K562 (cell line): ENCODE results near the gene C1orf21. TPM values are rescaled to one million over a fixed set of nuclear protein-coding genes. Genes with fewer than 3 reads are reported as not detected.

Experiments used
- ATAC-seq: fragments of 200-7000 bp; cut with Tn5 transposase; 3 replicates; pipeline ENCODE4 v1.9.1; 2020; ENCODE audit warnings: moderate library complexity
- BruUV-seq: library from RNA; stranded (reverse); fragments of 400-500 nt; replicated peaks from 2 replicates; lab custom pipeline; 2021; lab: Mats Ljungman, UMichigan
- CTCF ChIA-PET: fragments of 300-600 bp; formaldehyde crosslinking; extraction: SDS; loops from one replicate; lab custom pipeline; 2021; ENCODE audit warnings: low intra/inter-chr PET ratio; lab: Yijun Ruan, JAX
- POLR2A ChIA-PET: fragments of 300-600, 350-650 bp; sonication (Branson Sonifier 250); formaldehyde crosslinking; extraction: SDS; loops from one replicate; lab custom pipeline; 2021; ENCODE audit warnings: antibody characterized with exemption, inconsistent platforms; lab: Yijun Ruan, JAX
- DNase-seq, 4 experiments: peaks; one replicate each; pipeline versions ENCODE4 v3.0.0 to v3.0.0-alpha.2; 2011 to 2018; ENCODE audit warnings: low spot score in 3 of 4, mixed read lengths in 3 of 4; ENCODE audit errors: extremely low read depth in 1 of 4
- FAIRE-seq: peaks from 2 replicates; lab custom pipeline; 2011; peaks lifted over from hg19 to GRCh38; lab: Jason Lieb, UNC
- H2AFZ ChIP-seq: 2 replicates; pipeline ENCODE4 v1.6.0; 2011; ENCODE audit warnings: low read depth, low read length, control low read depth, inconsistent platforms
- H3K27ac ChIP-seq: fragments of 200-600 bp; 3 replicates; pipeline ENCODE4 v1.8.0; 2011; ENCODE audit warnings: low read depth, mild to moderate bottlenecking, control low read depth, inconsistent platforms, low read length, moderate library complexity, mixed read lengths; ENCODE audit errors: extremely low read depth
- H3K27me3 ChIP-seq, 2 experiments: fragments of 300-600 bp in 1 of 2; 2 replicates in 1 of 2; 3 replicates in 1 of 2; pipeline versions ENCODE4 v1.6.0 to v1.8.0; 2011; ENCODE audit warnings: inconsistent platforms in 2 of 2, low read length in 2 of 2, mild to moderate bottlenecking in 1 of 2, mixed read lengths in 1 of 2, moderate library complexity in 1 of 2; ENCODE audit not compliant: control insufficient read depth in 2 of 2, insufficient read depth in 2 of 2
- H3K36me3 ChIP-seq: fragments of 300-600 bp; 3 replicates; pipeline ENCODE4 v1.8.0; 2011; ENCODE audit warnings: mild to moderate bottlenecking, low read length, inconsistent platforms; ENCODE audit not compliant: control insufficient read depth, insufficient read depth
- H3K4me1 ChIP-seq, 2 experiments: fragments of 200-600 bp in 1 of 2; replicated peaks in 1 of 2; 2 replicates in 1 of 2; 3 replicates in 1 of 2; pipeline versions ENCODE4 v1.5.1 to v1.8.0; 2011; ENCODE audit warnings: inconsistent platforms in 2 of 2, low read length in 2 of 2, mild to moderate bottlenecking in 1 of 2, mixed read lengths in 1 of 2, moderate library complexity in 1 of 2; ENCODE audit not compliant: control insufficient read depth in 2 of 2, insufficient read depth in 2 of 2
- H3K4me2 ChIP-seq: 2 replicates; pipeline ENCODE4 v1.6.1; 2011; ENCODE audit warnings: low read length, control low read depth, inconsistent platforms, mixed read lengths; ENCODE audit not compliant: insufficient read depth
- H3K4me3 ChIP-seq: fragments of 200-600 bp; sonication (generic), shearing (Covaris generic); 2 replicates; pipeline ENCODE4 v1.5.1; 2016; ENCODE audit warnings: control low read depth, inconsistent platforms
- H3K79me2 ChIP-seq: fragments of 200-600 bp; 3 replicates; pipeline ENCODE4 v1.8.0; 2011; ENCODE audit warnings: low read length, inconsistent platforms; ENCODE audit not compliant: control insufficient read depth, insufficient read depth
- H3K9ac ChIP-seq, 2 experiments: 2 replicates each; pipeline versions ENCODE4 v1.6.0 to v1.6.1; 2011; ENCODE audit warnings: low read depth in 2 of 2, low read length in 2 of 2, control low read depth in 1 of 2, inconsistent platforms in 1 of 2, mild to moderate bottlenecking in 1 of 2, mixed read lengths in 1 of 2; ENCODE audit not compliant: insufficient read depth in 1 of 2
- H3K9me1 ChIP-seq: one replicate; pipeline ENCODE4 v1.6.0; 2011; ENCODE audit warnings: inconsistent platforms, mild to moderate bottlenecking, low read length, moderate library complexity; ENCODE audit not compliant: control insufficient read depth, insufficient read depth
- H3K9me3 ChIP-seq: replicated peaks from 2 replicates; pipeline ENCODE4 v1.5.1; 2011; ENCODE audit warnings: low read depth, low read length, inconsistent platforms; ENCODE audit not compliant: control insufficient read depth, insufficient read depth
- H4K20me1 ChIP-seq: replicated peaks from 2 replicates; pipeline ENCODE4 v1.6.1; 2011; ENCODE audit warnings: low read length, inconsistent platforms, mixed read lengths; ENCODE audit not compliant: control insufficient read depth, insufficient read depth
- CEBPG ChIP-seq, 3 experiments: fragments of 200-800 bp in 1 of 3; sonication (Bioruptor generic) in 1 of 3; sonication (generic) in 1 of 3; formaldehyde crosslinking in 1 of 3; IDR thresholded peaks in 2 of 3; conservative IDR thresholded peaks in 1 of 3; 2 replicates each; pipeline versions ENCODE4 v1.6.1 to v1.8.0; 2016 to 2022; ENCODE audit warnings: missing compliant biosample characterization in 2 of 3, missing genetic modification characterization in 2 of 3, mild to moderate bottlenecking in 1 of 3, missing genetic modification reagents in 1 of 3
- FOXJ3 ChIP-seq: sonication (generic); formaldehyde crosslinking; IDR thresholded peaks from 2 replicates; pipeline ENCODE4 v1.4.0; 2020; ENCODE audit warnings: mild to moderate bottlenecking, missing genetic modification reagents
- NFIC ChIP-seq: fragments of 450-650 bp; IDR thresholded peaks from 2 replicates; pipeline ENCODE4 v1.6.1; 2017; ENCODE audit warnings: mild to moderate bottlenecking, inconsistent platforms
- WGBS: fragments of 100-300 bp; shearing (Covaris generic); methylation state at CpG from one replicate; pipeline ENCODE4 v1.1.6; 2016; ENCODE audit warnings: low coverage, mixed read lengths; ENCODE audit not compliant: insufficient coverage; ENCODE audit errors: missing lambda C conversion rate; 5-methylcytosine and 5-hydroxymethylcytosine counted together
- in situ Hi-C: fragments of 300-500 bp; cut with MboI; formaldehyde crosslinking; loops from 4 replicates; pipeline ENCODE4 v1.15.0; 2018; ENCODE audit warnings: inconsistent platforms, mixed read lengths
- intact Hi-C: fragments of 100-400 bp; cut with micrococcal nuclease; formaldehyde crosslinking; loops from 2 replicates; pipeline ENCODE4 v1.14.2; 2022
- polyA plus RNA-seq, 8 experiments: library from polyadenylated mRNA; depleted of rRNA in 4 of 8; stranded (reverse) in 5 of 8; unstranded in 3 of 8; fragments of >200 nt; fragmentation: Nextera tagmentation in 2 of 8; fragmentation: Illumina TruSeq in 1 of 8; extraction: Ambion mirVana in 2 of 8; extraction: Trizol in 1 of 8; gene quantifications; 2 replicates each; pipeline versions ENCODE4 v1.2.1 to v1.2.3, GENCODE V29; 2011 to 2014; ENCODE audit warnings: inconsistent platforms in 1 of 8, missing spikeins in 1 of 8
- total RNA-seq, 7 experiments: library from RNA; depleted of rRNA in 6 of 7; stranded (reverse); fragments of >200 nt in 6 of 7; fragmentation: Illumina TruSeq in 2 of 7; extraction: Trizol in 2 of 7; gene quantifications; 2 replicates each; pipeline versions ENCODE4 v1.2.1 to v1.2.3, GENCODE V29; 2011 to 2021; ENCODE audit warnings: low replicate concordance in 1 of 7
- TF ChIP-seq, protein P1 (sequence below): fragments of 450-650 bp; IDR thresholded peaks from 2 replicates; pipeline ENCODE4 v1.6.1; 2016
- TF ChIP-seq, protein P2 (sequence below): fragments of 450-650 bp; IDR thresholded peaks from 2 replicates; pipeline ENCODE4 v1.7.1; 2018; ENCODE audit warnings: mild to moderate bottlenecking, low read depth; ENCODE audit not compliant: partially characterized antibody

Gene C1orf21
- total and polyA plus RNA-seq, 9 of the 15 experiments (the other 6 are each of a cell fraction or from before 2014, with no cell fraction given): under 0.01 to 0.31 (median 0.07) TPM

DNA sequence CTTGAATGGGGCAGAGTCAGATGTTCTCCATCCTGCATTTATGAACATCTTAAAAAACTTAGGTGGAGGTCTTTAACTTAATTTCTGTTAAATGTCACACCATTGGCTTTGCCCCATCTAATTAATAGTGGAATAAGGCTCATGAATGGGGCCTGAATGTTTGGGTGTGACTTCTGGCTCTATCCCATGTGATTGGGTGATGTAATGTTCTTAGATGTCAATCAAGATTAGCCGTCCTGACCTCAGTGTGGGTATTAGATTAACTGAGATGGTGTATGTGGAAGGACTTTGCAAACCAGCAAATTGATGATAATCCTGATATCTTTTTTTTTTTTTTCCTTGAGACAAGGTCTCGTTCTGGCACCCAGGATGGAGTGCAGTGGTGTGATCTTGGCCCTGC is 38.1 kb downstream of the C1orf21 start:
- TF ChIP-seq FOXJ3 (CRISPR knock-in tag): no peak
- TF ChIP-seq, protein P1, sequence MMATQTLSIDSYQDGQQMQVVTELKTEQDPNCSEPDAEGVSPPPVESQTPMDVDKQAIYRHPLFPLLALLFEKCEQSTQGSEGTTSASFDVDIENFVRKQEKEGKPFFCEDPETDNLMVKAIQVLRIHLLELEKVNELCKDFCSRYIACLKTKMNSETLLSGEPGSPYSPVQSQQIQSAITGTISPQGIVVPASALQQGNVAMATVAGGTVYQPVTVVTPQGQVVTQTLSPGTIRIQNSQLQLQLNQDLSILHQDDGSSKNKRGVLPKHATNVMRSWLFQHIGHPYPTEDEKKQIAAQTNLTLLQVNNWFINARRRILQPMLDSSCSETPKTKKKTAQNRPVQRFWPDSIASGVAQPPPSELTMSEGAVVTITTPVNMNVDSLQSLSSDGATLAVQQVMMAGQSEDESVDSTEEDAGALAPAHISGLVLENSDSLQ: peak; percentile 18; the same call in 1 of the 2 replicates
- H3K4me2 ChIP-seq: no peak overlapping the region
- WGBS: 0% methylated on average over 2 of the region's 2 CpGs
- no peaks in the 10 kb centered on the region; a peak in 2 of 5 replicates for H3K27me3 ChIP-seq
- no peaks in the 10 kb centered on the region for H3K9me1 ChIP-seq
- no peak overlapping the region for H3K9ac ChIP-seq
- H2AFZ ChIP-seq: no peak overlapping the region
- CTCF ChIA-PET: no interaction called here
- no peaks in the 10 kb centered on the region for H3K9me3 ChIP-seq
- POLR2A ChIA-PET: no interaction called here
- H3K36me3 ChIP-seq: no peaks in the 10 kb centered on the region
- H3K4me3 ChIP-seq: no peak overlapping the region
- FAIRE-seq (no peak), DNase-seq (no peak), ATAC-seq (no peak)
- in situ Hi-C loops: no loop called here
- H3K79me2 ChIP-seq: no peaks in the 10 kb centered on the region
- intact Hi-C loops: no loop called here
- no peaks in the 10 kb centered on the region for H4K20me1 ChIP-seq
- no peaks in the 10 kb centered on the region for H3K4me1 ChIP-seq
- H3K27ac ChIP-seq: no peak overlapping the region
- no TSS peak for BruUV-seq

DNA sequence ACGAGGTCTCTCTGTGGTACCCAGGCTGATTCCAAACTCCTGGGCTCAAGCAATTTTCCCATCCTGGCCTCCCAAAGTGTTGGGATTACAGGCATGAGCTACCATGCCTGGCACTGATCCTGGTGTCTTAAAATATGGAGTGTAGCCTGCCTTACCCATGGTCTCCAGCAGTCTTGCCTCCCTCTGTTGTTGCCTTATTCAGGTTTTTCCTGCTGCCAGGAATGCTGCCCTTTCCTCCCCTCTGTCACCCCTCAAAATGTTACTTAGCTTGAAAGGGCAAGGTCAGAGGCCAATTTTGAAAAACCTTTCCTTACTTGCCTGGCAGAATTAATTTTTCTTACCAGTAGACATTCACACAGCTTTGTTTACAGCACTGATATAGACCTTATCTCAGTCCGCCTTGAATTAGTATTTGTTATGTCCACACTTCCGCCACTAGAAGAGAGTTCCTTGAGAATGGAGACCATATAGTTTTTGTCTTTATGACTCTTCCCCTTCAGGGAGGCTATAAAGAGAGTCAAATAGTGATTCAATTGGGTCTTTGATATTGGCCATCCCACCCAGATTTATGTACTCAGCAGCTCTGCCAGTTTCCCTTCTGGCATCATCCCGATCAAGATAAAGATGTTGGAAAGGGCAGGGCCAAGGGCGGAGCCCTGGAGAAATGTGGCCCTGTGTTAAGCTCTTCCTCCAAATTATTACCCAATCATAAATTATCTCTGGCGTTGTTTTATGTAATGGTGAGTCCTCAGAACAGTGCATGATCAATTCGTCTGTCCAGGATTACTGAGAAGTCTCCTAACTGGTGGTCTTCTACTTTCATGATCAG is 38.8 kb downstream of the C1orf21 start:
- no peak overlapping the region for H3K9ac ChIP-seq
- BruUV-seq: no TSS peak
- H3K36me3 ChIP-seq: no peaks in the 10 kb centered on the region
- H4K20me1 ChIP-seq: no peaks in the 10 kb centered on the region
- H3K27me3 ChIP-seq: no peaks in the 10 kb centered on the region; a peak in 2 of 5 replicates
- H3K27ac ChIP-seq: no peak overlapping the region
- FAIRE-seq (no peak), DNase-seq (no peak), ATAC-seq (no peak)
- no peaks in the 10 kb centered on the region for H3K4me1 ChIP-seq
- ChIA-PET POLR2A (no interaction called here), CTCF (no interaction called here)
- in situ Hi-C loops (no loop called here), intact Hi-C loops (no loop called here)
- no peak overlapping the region for H3K4me3 ChIP-seq
- WGBS: 1% methylated on average over 7 of the region's 7 CpGs
- no peaks in the 10 kb centered on the region for H3K9me3 ChIP-seq
- H2AFZ ChIP-seq: no peak overlapping the region
- no peaks in the 10 kb centered on the region for H3K79me2 ChIP-seq
- H3K9me1 ChIP-seq: no peaks in the 10 kb centered on the region
- no peak overlapping the region for H3K4me2 ChIP-seq
- TF ChIP-seq, protein P2, sequence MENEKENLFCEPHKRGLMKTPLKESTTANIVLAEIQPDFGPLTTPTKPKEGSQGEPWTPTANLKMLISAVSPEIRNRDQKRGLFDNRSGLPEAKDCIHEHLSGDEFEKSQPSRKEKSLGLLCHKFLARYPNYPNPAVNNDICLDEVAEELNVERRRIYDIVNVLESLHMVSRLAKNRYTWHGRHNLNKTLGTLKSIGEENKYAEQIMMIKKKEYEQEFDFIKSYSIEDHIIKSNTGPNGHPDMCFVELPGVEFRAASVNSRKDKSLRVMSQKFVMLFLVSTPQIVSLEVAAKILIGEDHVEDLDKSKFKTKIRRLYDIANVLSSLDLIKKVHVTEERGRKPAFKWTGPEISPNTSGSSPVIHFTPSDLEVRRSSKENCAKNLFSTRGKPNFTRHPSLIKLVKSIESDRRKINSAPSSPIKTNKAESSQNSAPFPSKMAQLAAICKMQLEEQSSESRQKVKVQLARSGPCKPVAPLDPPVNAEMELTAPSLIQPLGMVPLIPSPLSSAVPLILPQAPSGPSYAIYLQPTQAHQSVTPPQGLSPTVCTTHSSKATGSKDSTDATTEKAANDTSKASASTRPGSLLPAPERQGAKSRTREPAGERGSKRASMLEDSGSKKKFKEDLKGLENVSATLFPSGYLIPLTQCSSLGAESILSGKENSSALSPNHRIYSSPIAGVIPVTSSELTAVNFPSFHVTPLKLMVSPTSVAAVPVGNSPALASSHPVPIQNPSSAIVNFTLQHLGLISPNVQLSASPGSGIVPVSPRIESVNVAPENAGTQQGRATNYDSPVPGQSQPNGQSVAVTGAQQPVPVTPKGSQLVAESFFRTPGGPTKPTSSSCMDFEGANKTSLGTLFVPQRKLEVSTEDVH: no peak
- no peak for TF ChIP-seq CEBPG (CRISPR knock-in tag; IDR thresholded peaks at IDR 0.05)
- TF ChIP-seq CEBPG (tag; conservative IDR thresholded peaks at IDR 0.05 in 1 of 2, IDR thresholded peaks at IDR 0.05 in 1 of 2): peak in 1 of 2 experiments; percentile 73; a peak in 2 of 4 replicates
- TF ChIP-seq NFIC: peak; percentile 33; the same call in 1 of the 2 replicates
- TF ChIP-seq, all 486 proteins: peak for 2
